ENCODE data around the gene EBI3.
"Not testable (repeated sequence)": the region's sequence is repeated elsewhere in the genome, so short reads cannot be mapped to it uniquely, and the experiment has no call there.

Gene EBI3

DNA sequence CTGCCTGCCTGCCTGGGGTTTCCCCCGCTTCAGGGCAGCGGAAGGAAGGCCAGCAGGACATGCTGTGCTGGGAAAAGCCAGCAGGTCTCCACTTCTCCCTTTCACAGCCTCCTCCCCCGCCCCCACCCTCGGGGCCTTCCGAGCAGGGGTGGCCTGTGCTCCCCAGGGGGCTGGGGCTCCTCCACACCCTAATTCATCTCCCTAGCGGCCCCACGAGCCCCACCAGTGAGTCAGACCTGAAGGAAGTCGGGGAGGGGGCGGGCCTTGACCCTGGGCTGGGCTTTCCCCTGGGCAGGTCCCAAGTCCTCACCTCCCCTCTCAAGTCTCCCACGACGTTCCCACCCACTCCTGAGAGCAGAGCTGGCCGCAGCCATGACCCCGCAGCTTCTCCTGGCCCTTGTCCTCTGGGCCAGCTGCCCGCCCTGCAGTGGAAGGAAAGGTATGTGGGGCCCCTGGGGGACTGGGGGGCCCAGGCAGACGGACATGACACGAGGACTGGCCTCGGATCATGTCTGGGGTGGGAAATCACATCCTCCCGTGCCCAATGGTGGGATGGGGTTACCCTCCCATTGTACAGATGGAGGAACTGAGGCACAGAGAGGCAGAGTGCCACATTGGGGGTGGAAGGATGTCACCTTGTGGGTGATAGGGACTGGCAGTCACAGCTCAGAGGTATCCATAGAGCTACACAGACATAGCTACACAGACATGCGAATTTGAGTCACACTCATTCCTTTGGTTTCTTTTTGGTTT, at the start of gene EBI3:
TSS of gene EBI3 (plus strand) at position 345 of the 753 bp plus-strand sequence. CDS start at position 373, 28 bp downstream.
- DNase-seq: peak; percentile 79

DNA sequence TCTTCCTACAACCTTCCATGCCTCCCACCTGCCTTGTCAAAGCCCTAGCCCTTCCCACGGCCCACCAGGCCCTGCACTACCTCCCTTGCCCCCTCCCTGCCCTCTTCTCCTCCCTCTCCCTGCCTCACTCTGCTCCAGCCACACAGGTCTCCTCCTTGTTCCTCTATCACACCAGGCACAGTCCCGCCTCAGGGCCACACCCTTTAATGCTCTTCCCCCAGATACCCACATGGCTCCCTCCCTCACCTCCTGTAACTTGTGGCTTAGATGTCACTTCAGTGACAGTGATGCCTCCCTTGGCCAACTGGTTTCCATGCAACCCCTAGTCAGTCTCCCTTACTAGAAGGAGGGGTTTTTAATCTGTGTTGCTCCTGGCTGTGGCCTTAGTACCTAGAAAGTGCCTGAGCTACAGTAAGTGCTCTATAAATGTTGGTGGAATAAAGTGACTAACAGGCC, 48.2 kb upstream of the EBI3 start:
- DNase-seq: no peak

GRCh38 chr19:4182084-4182810, 47.1 kb upstream of the EBI3 start, which contains the start of the genes ANKRD24 and SIRT6:
Gene ANKRD24 (plus strand): TSS chr19:4182689. CDS start chr19:4186426, 3,737 bp downstream.
Gene SIRT6 (minus strand): TSS chr19:4182563. CDS start chr19:4182539, 24 bp downstream.
- peak; percentile 97 for DNase-seq

DNA sequence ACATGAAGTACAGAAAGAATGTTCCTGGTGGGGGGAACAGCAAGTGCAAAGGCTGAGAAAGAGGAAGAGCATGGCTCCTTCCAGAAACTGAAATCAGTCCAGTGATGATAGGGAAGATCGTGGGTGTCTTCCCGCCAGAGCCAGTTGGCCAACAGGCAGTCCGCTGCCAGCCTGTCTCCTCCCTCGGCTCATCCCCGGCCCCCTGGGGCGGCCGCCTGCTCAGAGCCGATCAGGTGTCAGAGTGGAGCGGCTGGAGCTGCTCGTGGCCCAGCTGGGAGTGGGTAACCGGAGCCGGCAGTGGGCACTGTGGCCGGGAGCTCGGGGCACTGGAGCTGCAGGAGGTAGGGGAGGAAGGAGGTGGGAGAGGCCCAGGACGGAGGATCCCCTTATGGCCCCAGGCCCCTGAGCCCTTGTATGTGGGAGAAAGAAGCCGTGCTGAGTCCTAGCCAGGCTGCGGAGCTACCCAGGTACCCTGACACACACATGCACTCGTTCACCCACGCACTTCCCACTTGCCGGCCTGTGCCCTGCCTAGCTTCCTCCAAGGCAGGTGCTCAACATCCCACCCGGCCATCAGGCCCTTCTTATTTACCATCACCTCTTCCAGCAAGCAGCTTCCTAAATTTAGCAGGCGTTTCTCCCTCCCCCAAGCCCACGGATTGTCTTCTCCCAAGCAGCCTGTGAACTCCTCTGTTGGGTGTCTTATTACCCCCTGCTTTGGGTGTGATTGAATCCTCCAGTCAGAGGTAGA, 45.2 kb upstream of the EBI3 start:
- DNase-seq: no peak

DNA sequence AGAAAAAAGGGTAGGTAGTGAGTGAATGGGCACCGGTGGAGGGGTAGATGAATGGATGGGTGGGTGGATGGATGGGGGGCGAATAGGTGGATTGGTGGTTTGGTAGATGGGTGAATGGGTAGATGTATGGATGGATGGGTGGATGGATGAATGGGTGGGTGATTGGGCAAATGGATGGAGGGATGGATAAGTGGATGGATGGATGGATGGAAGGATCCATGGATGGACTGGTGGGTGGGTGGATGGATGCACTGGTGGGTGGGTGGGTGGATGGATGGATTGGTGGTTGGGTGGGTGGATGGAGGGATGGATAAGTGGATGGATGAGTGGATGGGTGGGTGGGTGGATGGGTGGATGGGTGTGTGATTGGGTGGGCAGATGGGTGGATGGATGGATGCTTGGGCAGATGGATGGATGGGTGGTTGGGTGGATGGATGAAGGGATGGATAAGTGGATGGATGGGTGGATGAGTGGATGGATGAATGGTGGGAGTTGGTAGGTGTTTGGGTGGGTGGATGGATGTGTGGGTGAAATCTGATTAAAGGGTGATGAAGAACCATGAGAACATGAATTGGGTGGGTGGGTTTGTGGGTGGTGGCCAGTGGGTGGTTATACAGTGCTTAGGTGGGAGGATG, 44.5 kb upstream of the EBI3 start:
- no peak for DNase-seq

- no peak for DNase-seq
Measured at GRCh38 chr19:4185413-4186086, 43.8 kb upstream of the EBI3 start.

GRCh38 chr19:4186087-4186993, 43.0 kb upstream of the EBI3 start:
- peak; percentile 96 for DNase-seq

DNA sequence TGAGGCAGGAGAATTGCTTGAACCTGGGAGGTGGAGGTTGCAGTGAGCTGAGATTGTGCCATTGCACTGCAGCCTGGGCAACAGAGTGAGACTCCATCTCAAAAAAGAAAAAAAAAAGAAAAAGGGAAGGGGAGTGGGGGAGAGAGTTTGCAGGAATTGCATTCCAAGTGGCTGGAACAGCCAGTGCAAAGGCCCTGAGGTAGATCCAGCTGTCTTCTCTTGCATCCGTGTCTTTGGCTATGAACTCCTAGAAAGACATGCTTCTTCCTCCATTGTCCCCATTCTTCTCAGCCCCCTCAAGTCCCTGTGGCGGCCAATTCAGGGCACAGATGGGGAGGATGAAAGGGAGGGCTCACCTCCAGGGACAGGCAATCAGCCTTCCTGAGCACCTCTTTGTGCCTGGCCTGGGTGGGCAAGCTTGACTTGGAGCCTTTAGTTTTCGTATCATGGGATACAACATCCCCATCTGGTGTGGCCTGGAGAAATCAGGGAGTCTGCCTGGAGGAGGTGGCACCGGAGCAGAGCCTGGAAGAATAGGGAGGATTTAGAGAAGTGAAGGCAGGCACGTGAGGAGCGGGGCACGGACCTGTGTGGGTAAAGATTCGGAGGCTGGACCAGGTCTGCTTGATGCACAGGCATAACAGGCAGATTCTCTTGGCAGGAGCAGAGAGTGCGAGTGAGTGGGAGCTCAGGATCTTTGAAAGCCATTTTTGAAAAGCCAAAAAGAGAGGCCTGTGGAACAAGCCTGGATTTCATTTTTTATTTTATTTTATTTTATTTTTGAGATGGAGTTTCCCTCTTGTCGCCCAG, 41.8 kb upstream of the EBI3 start:
- DNase-seq: no peak

- DNase-seq: no peak
Measured at GRCh38 chr19:4189641-4190040, 39.7 kb upstream of the EBI3 start.

DNA sequence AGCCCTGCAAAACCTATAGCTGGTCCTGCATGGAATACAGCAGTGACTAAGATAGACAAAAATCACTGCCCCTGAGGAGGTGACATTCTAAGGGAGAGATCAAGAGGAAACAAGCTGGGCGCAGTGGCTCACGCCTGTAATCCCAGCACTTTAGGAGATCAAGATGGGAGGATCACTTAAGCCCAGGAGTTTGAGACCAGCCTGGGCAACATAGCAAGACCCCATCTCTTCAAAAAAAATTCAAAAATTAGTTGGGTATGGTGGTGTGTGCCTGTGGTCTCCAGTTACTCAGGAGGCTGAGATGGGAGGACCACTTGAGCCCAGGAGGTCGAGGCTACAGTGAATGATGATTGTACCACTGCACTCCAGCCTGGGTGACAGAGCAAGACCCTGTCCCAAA, 36.8 kb upstream of the EBI3 start:
- DNase-seq: not testable (repeated sequence)

- no peak for DNase-seq
Measured at GRCh38 chr19:4194353-4194752, 35.0 kb upstream of the EBI3 start.

DNA sequence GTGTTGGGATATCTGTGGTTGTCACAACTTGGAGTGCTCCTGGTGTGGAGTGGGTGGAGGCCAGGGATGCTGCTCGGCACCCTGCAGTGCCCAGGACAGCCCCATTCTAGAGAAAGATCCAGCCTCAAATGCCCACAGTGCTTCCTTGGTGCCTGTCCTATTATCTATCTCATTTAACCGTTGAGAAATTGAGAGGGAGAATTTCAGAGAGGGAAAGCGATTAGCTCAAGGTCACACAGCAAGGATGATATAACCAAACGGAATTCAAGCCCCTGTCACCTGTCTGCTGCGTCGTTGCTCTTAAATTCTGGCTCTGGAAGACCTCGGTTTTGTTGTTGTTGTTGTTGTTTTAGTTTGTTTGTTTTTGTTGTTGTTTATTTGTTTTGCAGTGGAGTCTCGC, 33.3 kb upstream of the EBI3 start:
- DNase-seq: no peak

DNA sequence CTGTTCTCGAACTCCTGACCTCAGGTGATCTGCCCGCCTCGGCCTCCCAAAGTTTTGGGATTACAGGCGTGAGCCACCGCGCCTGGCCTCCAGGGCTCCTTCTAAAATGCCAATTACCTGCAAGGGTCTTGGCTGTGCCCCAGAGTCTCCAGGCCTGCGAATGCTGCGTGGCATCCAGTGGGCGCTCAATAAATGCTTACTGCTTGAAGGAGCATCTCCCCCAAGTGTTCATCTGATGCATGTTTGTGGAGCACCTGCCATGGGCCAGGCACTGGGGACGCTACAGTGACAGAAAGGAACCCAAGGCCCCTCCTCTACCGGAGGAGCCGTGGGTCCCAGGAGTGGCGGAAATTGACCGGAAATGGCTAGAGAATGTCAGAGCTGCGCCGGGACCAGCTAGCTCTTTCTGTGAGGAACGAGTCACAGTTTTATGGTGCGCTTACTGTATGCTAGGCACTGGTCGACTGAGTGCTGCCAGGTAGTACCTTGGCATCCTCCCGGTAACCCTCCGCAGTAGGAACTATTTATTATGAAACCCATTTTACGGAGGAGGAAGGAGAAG, 32.7 kb upstream of the EBI3 start:
- DNase-seq: no peak

GRCh38 chr19:4197228-4197624, 32.1 kb upstream of the EBI3 start:
- no peak for DNase-seq

DNA sequence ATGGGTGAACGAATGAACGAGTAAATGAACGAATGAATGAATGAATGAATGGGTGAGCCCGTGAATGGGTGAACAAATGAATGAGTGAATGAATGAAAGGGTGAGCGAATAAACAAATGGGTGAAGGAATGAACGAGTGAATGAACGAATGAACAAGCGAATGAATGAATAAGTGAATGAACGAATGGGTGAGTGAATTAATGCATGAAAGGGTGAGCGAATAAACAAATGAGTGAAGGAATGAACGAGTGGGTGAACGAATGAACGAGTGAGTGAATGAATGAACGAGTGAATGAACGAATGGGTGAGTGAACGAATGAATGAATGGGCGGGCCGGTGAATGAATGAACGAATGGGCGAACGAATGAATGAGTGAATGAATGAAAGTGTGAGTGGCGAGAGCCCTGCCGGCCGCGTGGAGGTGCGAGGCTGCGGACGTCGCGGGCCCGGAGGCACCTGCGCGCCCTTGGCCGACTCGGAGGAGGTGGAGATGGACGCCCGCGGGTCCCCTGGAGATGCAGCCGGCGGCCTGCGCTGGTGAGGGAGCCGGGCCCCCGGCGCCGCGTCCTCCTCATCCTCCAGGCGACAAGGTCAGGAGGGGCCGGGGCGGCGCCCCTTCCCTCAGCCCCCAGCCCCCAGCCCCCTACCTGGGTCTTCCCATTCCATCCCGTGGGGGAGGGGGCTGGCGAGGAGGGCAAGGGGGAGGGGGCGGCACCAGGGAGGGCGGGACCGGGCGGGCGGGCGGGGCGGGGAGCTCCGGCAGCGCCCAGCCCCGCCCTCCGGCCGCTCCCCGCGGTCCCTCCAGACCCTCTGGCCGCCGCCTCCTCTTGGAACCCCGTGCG, 31.5 kb upstream of the EBI3 start:
- no peak for DNase-seq

- no peak for DNase-seq
Measured at GRCh38 chr19:4198467-4199126, 30.7 kb upstream of the EBI3 start.

- no peak for DNase-seq
Measured at GRCh38 chr19:4199699-4200293, 29.5 kb upstream of the EBI3 start.
